Fibroblast of villous mesenchyme (primary cell): ENCODE measurements around the gene EPHA2. TPM values are rescaled to one million over a fixed set of nuclear protein-coding genes. Genes with fewer than 3 reads are reported as not detected.
A peak's percentile ranks its signal among the peaks of the same experiment; 100 is the strongest.

Source experiments
- DNase-seq: peaks from one replicate; pipeline ENCODE4 v3.0.0-alpha.2; 2010; ENCODE audit warnings: low read depth
- H3K4me3 ChIP-seq: 2 replicates; pipeline ENCODE4 v1.5.1; 2011; ENCODE audit warnings: low read depth, mild to moderate bottlenecking, low read length
- total RNA-seq: library from RNA; depleted of rRNA; stranded (reverse); fragments of >200 nt; gene quantifications from 2 replicates; pipeline ENCODE4 v1.2.3, GENCODE V29; 2012
- TF ChIP-seq, protein P1 (sequence below): IDR thresholded peaks from 2 replicates; pipeline ENCODE4 v1.5.1; 2012; ENCODE audit warnings: low read depth, mild to moderate bottlenecking, low read length; ENCODE audit not compliant: insufficient read depth

The EPHA2 gene
- 47.0 and 104 TPM in 2 replicates for total RNA-seq

DNA sequence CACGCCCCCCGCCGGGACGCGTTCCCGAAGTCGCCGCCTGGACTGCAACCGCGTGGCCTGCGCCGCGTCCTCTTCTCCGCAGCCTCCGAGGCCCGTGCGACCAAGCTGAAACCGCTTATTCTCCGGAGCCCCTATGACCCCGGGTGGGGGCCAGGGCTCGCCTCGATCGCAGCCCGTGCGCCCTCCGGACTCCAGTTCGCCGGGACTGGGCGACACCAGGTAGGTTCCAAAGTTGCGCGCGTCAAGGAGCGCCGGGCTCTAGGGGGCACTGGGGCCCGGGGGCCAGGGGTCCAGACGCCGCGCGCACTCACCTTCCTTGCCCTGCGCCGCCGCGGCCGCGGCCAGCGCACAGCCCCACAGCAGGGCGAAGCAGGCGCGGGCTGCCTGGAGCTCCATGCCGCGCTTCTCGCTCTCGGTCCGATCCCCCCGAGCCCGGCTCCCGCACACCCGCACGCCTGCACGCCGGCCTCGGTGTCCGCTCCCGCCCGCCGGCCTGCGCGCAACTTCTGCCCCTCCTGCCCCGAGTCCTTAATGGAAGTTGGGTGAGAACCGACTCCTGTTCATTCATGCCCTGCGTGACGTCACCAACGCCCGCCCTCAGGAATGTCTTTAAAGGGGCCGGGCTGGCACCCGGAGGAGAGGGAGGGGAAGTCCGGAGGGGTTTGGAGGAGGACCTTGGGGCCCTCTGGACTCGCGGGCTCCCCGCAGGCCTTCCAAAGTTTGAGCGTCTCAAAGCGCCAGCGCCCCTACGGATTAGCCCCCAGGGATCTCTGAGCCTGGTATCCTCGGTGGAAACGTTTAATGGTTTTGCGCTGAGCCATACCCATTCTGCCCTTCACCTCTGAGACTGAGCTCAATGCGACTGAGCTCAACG lies at the start of gene EPHA2:
Gene EPHA2 (minus strand): TSS at position 533 of the 874 bp plus-strand sequence. CDS start 137 bp downstream, at position 396.
- TF ChIP-seq, protein P1, sequence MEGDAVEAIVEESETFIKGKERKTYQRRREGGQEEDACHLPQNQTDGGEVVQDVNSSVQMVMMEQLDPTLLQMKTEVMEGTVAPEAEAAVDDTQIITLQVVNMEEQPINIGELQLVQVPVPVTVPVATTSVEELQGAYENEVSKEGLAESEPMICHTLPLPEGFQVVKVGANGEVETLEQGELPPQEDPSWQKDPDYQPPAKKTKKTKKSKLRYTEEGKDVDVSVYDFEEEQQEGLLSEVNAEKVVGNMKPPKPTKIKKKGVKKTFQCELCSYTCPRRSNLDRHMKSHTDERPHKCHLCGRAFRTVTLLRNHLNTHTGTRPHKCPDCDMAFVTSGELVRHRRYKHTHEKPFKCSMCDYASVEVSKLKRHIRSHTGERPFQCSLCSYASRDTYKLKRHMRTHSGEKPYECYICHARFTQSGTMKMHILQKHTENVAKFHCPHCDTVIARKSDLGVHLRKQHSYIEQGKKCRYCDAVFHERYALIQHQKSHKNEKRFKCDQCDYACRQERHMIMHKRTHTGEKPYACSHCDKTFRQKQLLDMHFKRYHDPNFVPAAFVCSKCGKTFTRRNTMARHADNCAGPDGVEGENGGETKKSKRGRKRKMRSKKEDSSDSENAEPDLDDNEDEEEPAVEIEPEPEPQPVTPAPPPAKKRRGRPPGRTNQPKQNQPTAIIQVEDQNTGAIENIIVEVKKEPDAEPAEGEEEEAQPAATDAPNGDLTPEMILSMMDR = no peak
- peak within 1 kb of the TSS; percentile 87 for H3K4me3 ChIP-seq
- DNase-seq = peak; percentile 90

DNA sequence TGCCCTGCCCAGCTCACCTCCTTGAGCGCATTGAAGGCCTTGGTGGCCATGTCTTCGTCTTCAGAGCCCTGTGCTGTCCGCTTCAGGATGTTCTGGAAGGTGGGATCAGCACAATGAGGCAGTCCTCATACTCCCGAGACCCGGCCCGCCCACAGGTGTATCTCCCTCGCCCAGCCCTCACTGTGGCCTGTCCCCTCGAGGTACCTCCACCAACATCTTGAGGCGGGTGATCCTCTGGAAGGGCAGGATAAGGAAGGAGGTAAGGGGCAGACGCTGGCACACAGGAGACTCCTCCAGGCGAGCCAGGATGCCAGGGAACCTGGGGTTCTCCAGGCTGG lies 49.4 kb upstream of the EPHA2 start:
- TF ChIP-seq, protein P1 = no peak
- no peak for DNase-seq
- no peak overlapping the region for H3K4me3 ChIP-seq

DNA sequence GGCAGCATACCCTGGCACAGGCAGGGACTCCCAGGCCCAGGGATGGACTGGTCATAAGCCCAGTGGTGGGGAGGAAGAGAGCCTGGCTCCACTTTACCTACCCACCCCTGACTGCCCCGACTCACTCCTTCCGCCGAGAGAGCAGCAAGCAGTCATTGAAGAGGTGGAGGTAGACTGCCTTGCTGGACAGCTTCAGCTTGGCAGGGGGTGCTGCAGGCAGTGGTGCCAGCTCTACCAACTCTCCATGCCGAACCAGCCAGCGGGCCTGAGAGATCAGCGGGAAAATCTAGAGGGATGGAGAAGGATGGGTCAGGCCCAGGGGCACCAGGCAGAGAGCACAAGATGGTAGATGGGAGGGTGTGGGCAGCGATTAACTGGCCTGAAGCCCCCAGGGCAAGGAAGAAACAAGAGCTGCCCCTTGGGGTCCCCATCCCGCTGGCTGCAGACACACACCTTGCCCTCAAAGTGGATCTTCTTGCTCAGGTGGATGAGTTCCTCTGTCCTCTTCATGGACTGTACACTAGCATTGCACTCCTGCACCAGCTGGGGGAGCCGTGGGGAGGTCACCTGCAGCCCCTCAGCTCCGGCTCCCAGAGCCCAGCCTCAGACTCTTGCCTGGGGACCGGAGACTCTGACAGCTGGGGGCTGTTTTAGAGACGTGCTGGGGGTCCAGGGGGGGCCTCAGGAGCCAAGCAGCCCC lies 48.9 kb upstream of the EPHA2 start:
- H3K4me3 ChIP-seq = no peak overlapping the region
- TF ChIP-seq, protein P1 = peak; percentile 56
- peak; percentile 26 for DNase-seq

DNA sequence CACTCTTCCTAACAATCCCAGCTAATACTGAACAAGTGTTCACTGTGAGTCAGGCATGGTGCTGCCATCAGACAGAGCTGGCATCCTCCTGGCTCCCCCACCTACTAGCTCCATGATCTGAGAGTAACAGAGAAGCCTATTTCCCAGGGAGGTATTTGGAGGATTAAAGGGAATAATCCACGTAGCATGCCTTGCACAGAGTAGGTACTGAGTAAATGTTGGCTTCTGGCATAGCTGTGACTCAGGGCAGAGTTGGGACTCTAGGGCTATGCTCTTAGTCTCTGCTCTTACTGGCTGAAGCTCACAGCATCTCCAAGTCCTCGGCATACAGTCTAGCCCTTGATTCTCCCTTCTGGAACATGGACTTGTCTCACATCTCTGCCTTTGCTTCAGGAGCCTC lies 48.3 kb upstream of the EPHA2 start:
- no peak overlapping the region for H3K4me3 ChIP-seq
- TF ChIP-seq, protein P1 = no peak
- DNase-seq = no peak

DNA sequence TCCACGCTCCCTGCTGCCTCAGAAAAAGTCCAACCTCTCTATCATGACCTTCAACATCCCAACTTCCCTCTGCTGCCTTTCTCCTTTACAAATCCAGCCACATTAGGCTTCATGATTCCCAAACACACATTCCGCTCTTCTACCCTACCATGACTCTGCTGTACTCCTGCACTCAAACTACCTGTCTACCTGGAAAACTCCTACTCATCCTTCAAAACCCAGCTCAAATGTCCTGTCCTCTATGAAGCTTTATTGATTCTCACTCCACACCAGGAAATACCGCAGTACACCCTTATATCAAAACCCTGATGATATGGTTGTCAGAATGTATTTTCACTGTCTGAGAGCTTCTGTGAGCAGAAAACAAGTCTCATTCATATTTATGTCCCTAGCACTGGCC lies 47.7 kb upstream of the EPHA2 start:
- TF ChIP-seq, protein P1 = no peak
- H3K4me3 ChIP-seq = no peak overlapping the region
- DNase-seq = no peak

DNA sequence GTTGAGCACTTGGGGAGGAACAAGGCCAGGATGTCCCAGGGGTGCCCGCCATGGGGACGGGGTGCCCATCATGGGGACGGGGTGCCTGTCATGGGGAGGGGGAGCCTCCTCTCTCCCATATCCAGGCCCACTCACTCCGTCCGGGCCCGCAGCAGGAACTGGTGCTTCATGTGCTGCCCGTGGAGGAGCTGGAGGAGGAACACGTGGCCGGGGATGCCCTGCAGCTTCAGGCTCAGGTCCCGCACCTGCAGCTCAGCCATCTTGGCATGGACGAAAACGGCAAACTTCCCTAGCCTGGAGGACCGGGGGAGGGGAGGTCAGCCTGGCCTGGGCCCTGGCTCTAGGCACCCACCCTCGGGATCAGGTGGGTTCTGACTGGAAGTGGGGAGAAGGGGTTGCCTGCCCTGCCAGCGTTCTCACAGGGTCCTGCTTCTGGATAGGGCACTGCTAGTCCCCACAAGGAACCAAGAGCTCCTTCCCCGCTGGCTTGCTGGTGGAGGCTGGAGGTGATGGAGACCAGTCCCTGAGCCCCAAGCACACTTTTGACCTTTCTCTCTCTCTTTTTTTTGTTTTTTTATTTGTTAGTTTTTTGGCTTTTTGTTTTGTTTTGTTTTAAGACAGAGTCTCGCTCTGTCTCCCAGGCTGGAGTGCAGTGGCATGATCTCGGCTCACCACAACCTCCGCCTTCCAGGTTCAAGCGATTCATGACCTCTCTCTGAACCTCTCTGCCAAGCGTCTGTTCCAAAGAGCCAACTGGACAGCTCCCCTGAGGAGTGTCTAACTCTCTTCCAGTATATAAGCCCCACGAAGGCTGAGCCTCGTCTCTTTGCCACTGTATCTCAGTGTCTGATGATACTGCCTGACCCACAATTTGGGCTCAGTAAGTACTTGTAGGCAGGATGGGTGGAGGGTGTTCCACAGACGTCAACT lies 46.7 kb upstream of the EPHA2 start:
- TF ChIP-seq, protein P1 = no peak
- DNase-seq = no peak
- H3K4me3 ChIP-seq = no peak overlapping the region
